Stomach (tissue), 9 donors: ENCODE data around the gene CACTIN. TPM values are rescaled to one million over a fixed set of nuclear protein-coding genes. Genes with fewer than 3 reads are reported as not detected.
A peak's percentile ranks its signal among the peaks of the same experiment; 100 is the strongest.
"Not testable (repeated sequence)": the region's sequence is repeated elsewhere in the genome, so short reads cannot be mapped to it uniquely, and the experiment has no call there.

Experiments used
- DNase-seq, 2 donors: peaks; one replicate each; pipeline versions ENCODE4 v3.0.0 to v3.0.0-alpha.2; 2013 to 2019
- H3K27ac ChIP-seq, 5 donors: fragments of 200-600 bp in 4 of 5; sonication (generic) in 4 of 5; one replicate each; pipeline ENCODE4 v1.5.1; 2013 to 2019; ENCODE audit warnings: mild to moderate bottlenecking in 1 of 5, moderate library complexity in 1 of 5
- H3K27me3 ChIP-seq, 3 donors: fragments of 200-600 bp; sonication (generic); one replicate each; pipeline ENCODE4 v1.5.1; 2017 to 2019; ENCODE audit warnings: mixed run types in 1 of 3
- H3K36me3 ChIP-seq, 4 donors: fragments of 200-600 bp; sonication (generic); 1 replicate in 3 of 4; 2 replicates in 1 of 4; pipeline ENCODE4 v1.5.1; 2016 to 2019
- H3K4me1 ChIP-seq, 4 donors: fragments of 200-600 bp; sonication (generic); one replicate each; pipeline ENCODE4 v1.5.1; 2016 to 2019
- H3K4me3 ChIP-seq, 4 donors: fragments of 200-600 bp; sonication (generic) in 3 of 4; one replicate each; pipeline ENCODE4 v1.5.1; 2016 to 2019; ENCODE audit warnings: mild to moderate bottlenecking in 1 of 4
- H3K9me3 ChIP-seq, 4 donors: fragments of 200-600 bp; sonication (generic); one replicate each; pipeline ENCODE4 v1.5.1; 2016 to 2019
- EP300 ChIP-seq: sonication (generic); formaldehyde crosslinking; IDR thresholded peaks from one replicate; pipeline ENCODE4 v1.6.1; 2017; ENCODE audit warnings: antibody characterized with exemption
- POLR2A ChIP-seq, 4 donors: fragments of 450-650 bp; IDR thresholded peaks; one replicate each; pipeline ENCODE4 v1.6.1; 2016; ENCODE audit warnings: antibody characterized with exemption in 4 of 4, control low read depth in 2 of 4, mild to moderate bottlenecking in 1 of 4, moderate library complexity in 1 of 4
- POLR2AphosphoS5 ChIP-seq, 3 donors: sonication (generic); formaldehyde crosslinking; IDR thresholded peaks; one replicate each; pipeline ENCODE4 v1.6.1; 2016; ENCODE audit warnings: antibody characterized with exemption in 3 of 3
- WGBS, 5 donors: extraction: QIAGEN DNeasy Blood & Tissue Kit in 3 of 5; methylation state at CpG; one replicate each; pipeline versions ENCODE4 v1.1.5 to v1.1.7; 2013 to 2018; 5-methylcytosine and 5-hydroxymethylcytosine counted together
- intact Hi-C: fragments of 100-400 bp; cut with DNase I; formaldehyde crosslinking; loops from one replicate; pipeline ENCODE4 v1.15.1; 2023; ENCODE audit warnings: low total_unique reads
- polyA plus RNA-seq, 3 donors: library from polyadenylated mRNA; stranded (reverse); fragments of 200-250 nt; gene quantifications; one replicate each; pipeline ENCODE4 v1.2.3, GENCODE V29; 2013
- total RNA-seq, 5 donors: library from RNA; depleted of rRNA; stranded (reverse); fragments of >200 nt; gene quantifications; one replicate each; pipeline versions ENCODE4 v1.1.0 to v1.2.3, GENCODE V29; 2014 to 2016
- TF ChIP-seq, protein P1 (sequence below), 7 experiments: fragments of 450-650 bp in 4 of 7; fragments of 200-600 bp in 3 of 7; sonication (generic) in 3 of 7; IDR thresholded peaks; one replicate each; pipeline ENCODE4 v1.5.1; 2016 to 2019; ENCODE audit warnings: antibody characterized with exemption in 7 of 7, control low read depth in 2 of 7, mild to moderate bottlenecking in 1 of 7
- donor health status: healthy with polysubstance abuse.
- donor health status: Bipolar disorder and iron deficiency.
- donor health status: healthy.

CACTIN gene
- total and polyA plus RNA-seq, 8 donors, result 9.8 to 180 (median 14.7) TPM

DNA sequence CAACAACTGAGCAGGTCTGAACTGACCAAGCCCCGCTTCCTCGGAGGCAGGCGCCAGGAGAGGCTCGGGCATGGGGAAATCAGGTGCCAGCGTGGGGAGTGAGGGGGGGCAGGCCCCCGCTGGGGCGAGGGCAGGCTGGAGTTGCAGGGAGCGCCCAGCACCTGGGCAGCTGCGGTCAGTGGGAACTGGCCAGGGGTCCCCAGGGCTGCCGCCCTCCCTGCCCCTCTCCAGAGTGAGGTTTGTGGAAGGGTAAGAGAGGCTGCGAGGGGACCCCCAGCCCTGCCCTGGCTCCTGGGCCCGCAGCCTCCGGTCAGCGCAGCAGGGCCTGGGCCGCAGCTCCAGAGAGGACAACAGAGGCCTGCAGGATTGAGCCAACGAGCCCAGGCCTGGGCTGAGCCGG is 41.2 kb upstream of the CACTIN start:
- Histone ChIP-seq H3K27ac (peak overlapping the region in 4 of 5 donors; percentile 89 to 97 (median 96)), H3K4me1 (peaks cover 41 to 71% (median 54%) of the 10 kb centered on the region in 4 donors), H3K36me3 (peaks cover 20 to 42% (median 39%) of the 10 kb centered on the region in 4 donors)

DNA sequence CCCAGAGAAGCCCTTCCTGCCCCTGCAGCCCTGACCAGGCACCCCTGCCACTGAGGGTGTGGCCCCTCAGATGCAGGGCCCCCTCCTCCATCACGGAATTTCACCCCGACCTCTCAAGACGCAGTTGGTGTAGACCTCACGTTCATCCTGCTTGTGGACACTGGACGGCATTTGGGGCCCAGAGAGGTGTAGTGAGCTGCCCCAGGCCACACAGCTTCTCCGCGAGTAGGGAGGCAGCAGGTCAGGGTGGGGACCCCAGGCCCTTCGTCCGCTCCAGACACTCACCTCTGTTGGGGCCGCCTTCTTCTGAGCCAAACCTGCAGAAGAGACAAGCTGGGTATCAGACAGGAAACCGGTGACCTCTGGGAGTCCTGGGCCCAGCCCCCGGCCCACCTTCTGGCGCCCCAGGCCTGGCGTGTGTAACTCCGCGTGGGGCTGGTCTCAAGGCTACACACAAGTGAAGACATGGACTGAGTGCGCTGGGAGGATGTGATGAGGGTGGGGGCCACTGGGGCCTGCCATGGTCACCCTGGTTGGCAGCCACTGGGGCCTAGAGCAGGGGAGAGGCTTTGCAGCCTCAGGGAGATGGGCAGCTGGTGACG is 40.5 kb upstream of the CACTIN start:
- H3K36me3 ChIP-seq, result peaks cover 20 to 48% (median 45%) of the 10 kb centered on the region in 4 donors
- no peak overlapping the region for H3K4me3 ChIP-seq
- TF ChIP-seq EP300 (no peak), POLR2A (IDR thresholded peaks at IDR 0.05) (no peak), POLR2AphosphoS5 (IDR thresholded peaks at IDR 0.05) (no peak)
- TF ChIP-seq, protein P1, sequence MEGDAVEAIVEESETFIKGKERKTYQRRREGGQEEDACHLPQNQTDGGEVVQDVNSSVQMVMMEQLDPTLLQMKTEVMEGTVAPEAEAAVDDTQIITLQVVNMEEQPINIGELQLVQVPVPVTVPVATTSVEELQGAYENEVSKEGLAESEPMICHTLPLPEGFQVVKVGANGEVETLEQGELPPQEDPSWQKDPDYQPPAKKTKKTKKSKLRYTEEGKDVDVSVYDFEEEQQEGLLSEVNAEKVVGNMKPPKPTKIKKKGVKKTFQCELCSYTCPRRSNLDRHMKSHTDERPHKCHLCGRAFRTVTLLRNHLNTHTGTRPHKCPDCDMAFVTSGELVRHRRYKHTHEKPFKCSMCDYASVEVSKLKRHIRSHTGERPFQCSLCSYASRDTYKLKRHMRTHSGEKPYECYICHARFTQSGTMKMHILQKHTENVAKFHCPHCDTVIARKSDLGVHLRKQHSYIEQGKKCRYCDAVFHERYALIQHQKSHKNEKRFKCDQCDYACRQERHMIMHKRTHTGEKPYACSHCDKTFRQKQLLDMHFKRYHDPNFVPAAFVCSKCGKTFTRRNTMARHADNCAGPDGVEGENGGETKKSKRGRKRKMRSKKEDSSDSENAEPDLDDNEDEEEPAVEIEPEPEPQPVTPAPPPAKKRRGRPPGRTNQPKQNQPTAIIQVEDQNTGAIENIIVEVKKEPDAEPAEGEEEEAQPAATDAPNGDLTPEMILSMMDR (IDR thresholded peaks at IDR 0.05), result no peak
- intact Hi-C loops, result loop anchor here (5.0 kb wide), 2 partner anchors 35 to 155 kb away; partner anchors contain the start of gene PIP5K1C
- H3K4me1 ChIP-seq, result peaks cover 35 to 65% (median 49%) of the 10 kb centered on the region in 4 donors
- no peaks in the 10 kb centered on the region for H3K9me3 ChIP-seq
- H3K27ac ChIP-seq, result peak overlapping the region in 4 of 5 donors; percentile 89 to 97 (median 96)
- DNase-seq, result no peak
- WGBS, 5 donors, result 74 to 91% (median 89%) methylated on average over 8 to 18 of the region's 18 CpGs
- no peaks in the 10 kb centered on the region for H3K27me3 ChIP-seq

More for the DNA sequence above, 41.2 kb upstream of the CACTIN start:
- 66 to 84% (median 79%) methylated on average over 12 to 17 of the region's 17 CpGs for WGBS, 5 donors
- H3K9me3 ChIP-seq, result no peaks in the 10 kb centered on the region
- intact Hi-C loops, result loop anchor here (5.0 kb wide), 2 partner anchors 35 to 155 kb away; partner anchors contain the start of gene PIP5K1C
- no peak overlapping the region for H3K4me3 ChIP-seq
- no peaks in the 10 kb centered on the region for H3K27me3 ChIP-seq
- TF ChIP-seq, protein P1 (IDR thresholded peaks at IDR 0.05), result no peak
- no peak for TF ChIP-seq POLR2AphosphoS5 (IDR thresholded peaks at IDR 0.05)
- TF ChIP-seq POLR2A (IDR thresholded peaks at IDR 0.05), result no peak
- TF ChIP-seq EP300, result no peak
- DNase-seq, result no peak

DNA sequence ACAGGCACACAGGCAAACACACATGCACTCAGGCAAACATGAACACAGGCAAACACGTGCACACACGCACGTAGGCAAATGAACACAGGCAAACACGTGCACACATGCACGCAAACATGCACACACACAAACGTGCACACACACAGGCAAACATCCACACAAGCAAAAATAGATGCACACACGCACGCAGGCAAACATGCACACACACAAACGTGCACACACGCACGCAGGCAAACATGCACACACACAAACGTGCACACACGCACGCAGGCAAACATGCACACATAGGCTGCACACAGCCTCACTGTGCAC is 39.9 kb upstream of the CACTIN start:
- WGBS, 5 donors, result 84 to 92% (median 90%) methylated on average over 14 of the region's 14 CpGs
- H3K36me3 ChIP-seq, result peaks cover 20 to 55% (median 52%) of the 10 kb centered on the region in 4 donors
- H3K27me3 ChIP-seq, DNase-seq, H3K4me3 ChIP-seq, H3K9me3 ChIP-seq: not testable (repeated sequence)
- peaks cover 29 to 58% (median 43%) of the 10 kb centered on the region in 4 donors for H3K4me1 ChIP-seq
- H3K27ac ChIP-seq, result peak overlapping the region in 1 of 5 donors; percentile 89
- intact Hi-C loops, result loop anchor here (5.0 kb wide), 2 partner anchors 36 to 156 kb away; partner anchors contain the start of gene PIP5K1C

DNA sequence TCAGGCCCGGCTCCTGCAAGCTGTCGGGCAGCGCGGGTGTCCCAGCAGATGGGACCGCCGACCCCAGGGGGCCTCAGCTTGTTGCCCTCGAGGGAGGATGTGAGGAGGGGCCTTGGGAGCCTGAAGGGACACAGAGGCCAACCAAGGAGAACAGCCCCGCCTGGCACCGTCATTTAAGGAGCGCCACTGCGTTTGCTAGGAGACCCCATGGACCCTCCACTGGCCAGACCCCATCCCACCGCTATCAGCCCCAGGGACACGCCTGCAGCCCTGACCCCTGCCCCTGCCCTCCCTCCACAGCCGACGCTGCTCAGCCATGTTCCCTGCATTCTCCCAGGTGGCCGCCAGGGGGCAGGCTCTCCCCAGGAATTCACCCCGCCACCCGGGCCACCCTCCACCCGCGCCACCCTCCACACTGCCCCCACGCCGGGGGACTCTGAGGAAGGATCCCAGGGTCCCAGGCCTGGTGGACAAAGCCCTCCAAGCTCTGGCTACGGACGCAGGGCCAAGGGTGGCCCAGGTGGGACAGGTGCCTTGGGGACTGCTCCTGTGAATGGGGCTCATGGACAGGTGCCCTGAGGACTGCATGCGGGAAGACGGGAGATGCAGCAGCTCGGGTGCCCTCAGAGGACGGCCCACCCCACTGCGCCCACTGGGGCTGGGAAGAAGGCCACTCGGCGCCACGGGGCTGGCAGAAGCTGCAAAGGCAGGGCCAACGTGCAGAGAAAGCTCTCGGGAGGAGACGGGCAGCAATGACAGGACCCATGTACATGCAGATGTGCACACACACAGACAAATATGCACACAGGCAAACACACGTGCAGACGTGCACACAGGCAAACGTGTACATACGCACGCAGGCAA is 39.3 kb upstream of the CACTIN start:
- TF ChIP-seq EP300 (no peak), POLR2AphosphoS5 (IDR thresholded peaks at IDR 0.05) (no peak)
- TF ChIP-seq, protein P1 (IDR thresholded peaks at IDR 0.05), result peak in 6 of 7 experiments; percentile 94 to 99 (median 98)
- H3K9me3 ChIP-seq, result no peaks in the 10 kb centered on the region
- intact Hi-C loops, result loop anchor here (5.0 kb wide), 2 partner anchors 36 to 156 kb away; partner anchors contain the start of gene PIP5K1C
- no peaks in the 10 kb centered on the region for H3K27me3 ChIP-seq
- H3K36me3 ChIP-seq, result peaks cover 20 to 61% (median 57%) of the 10 kb centered on the region in 4 donors
- peaks cover 25 to 52% (median 37%) of the 10 kb centered on the region in 4 donors for H3K4me1 ChIP-seq
- no peak overlapping the region for H3K27ac ChIP-seq
- peak; percentile 69 to 79 for DNase-seq
- no peak overlapping the region for H3K4me3 ChIP-seq
- WGBS, 5 donors, result 28 to 49% (median 38%) methylated on average over 27 to 40 of the region's 40 CpGs
